Activated CD4-positive, alpha-beta T cell treated with anti-CD3 and anti-CD28 coated beads, Interleukin-2, amount 50 U/mL, for 48 hours (primary cell): ENCODE results near the gene HSPB8.
"Not testable (repeated sequence)": the region's sequence is repeated elsewhere in the genome, so short reads cannot be mapped to it uniquely, and the experiment has no call there.

Experiments
- DNase-seq, 2 experiments: peaks; one replicate each; pipeline ENCODE4 v3.0.0-alpha.2; 2020

Gene HSPB8

GRCh38 chr12:119206348-119207062, 27.8 kb downstream of the HSPB8 start:
- DNase-seq, result no peak

- no peak for DNase-seq
Observed at GRCh38 chr12:119207063-119207560, 28.4 kb downstream of the HSPB8 start.

GRCh38 chr12:119208626-119209061, 29.9 kb downstream of the HSPB8 start:
- no peak for DNase-seq

GRCh38 chr12:119211884-119212283, 33.2 kb downstream of the HSPB8 start:
- no peak for DNase-seq

GRCh38 chr12:119216084-119216483, 37.4 kb downstream of the HSPB8 start:
- no peak for DNase-seq

- DNase-seq, result not testable (repeated sequence)
Observed at GRCh38 chr12:119218875-119219274, 40.1 kb downstream of the HSPB8 start.

- no peak for DNase-seq
Observed at GRCh38 chr12:119222222-119222951, 43.7 kb downstream of the HSPB8 start.

- DNase-seq, result no peak
Observed at GRCh38 chr12:119225454-119225853, 46.7 kb downstream of the HSPB8 start.

GRCh38 chr12:119227292-119227691, 48.6 kb downstream of the HSPB8 start:
- DNase-seq, result no peak

- no peak for DNase-seq
Observed at GRCh38 chr12:119229205-119229604, 50.5 kb downstream of the HSPB8 start.

GRCh38 chr12:119229837-119230236, 51.1 kb downstream of the HSPB8 start:
- DNase-seq, result no peak

- no peak for DNase-seq
Observed at GRCh38 chr12:119230807-119231206, 52.1 kb downstream of the HSPB8 start.

- DNase-seq, result no peak
Observed at GRCh38 chr12:119231774-119232173, 53.0 kb downstream of the HSPB8 start.

GRCh38 chr12:119235197-119235751, 56.5 kb downstream of the HSPB8 start:
- no peak for DNase-seq

GRCh38 chr12:119236372-119236771, 57.6 kb downstream of the HSPB8 start:
- no peak for DNase-seq

GRCh38 chr12:119239040-119239439, 60.3 kb downstream of the HSPB8 start:
- no peak for DNase-seq

GRCh38 chr12:119241049-119241448, 62.3 kb downstream of the HSPB8 start:
- no peak for DNase-seq

- DNase-seq, result no peak
Observed at GRCh38 chr12:119241580-119242169, 62.9 kb downstream of the HSPB8 start.
